ENCODE results near the gene NTRK2.

DNA sequence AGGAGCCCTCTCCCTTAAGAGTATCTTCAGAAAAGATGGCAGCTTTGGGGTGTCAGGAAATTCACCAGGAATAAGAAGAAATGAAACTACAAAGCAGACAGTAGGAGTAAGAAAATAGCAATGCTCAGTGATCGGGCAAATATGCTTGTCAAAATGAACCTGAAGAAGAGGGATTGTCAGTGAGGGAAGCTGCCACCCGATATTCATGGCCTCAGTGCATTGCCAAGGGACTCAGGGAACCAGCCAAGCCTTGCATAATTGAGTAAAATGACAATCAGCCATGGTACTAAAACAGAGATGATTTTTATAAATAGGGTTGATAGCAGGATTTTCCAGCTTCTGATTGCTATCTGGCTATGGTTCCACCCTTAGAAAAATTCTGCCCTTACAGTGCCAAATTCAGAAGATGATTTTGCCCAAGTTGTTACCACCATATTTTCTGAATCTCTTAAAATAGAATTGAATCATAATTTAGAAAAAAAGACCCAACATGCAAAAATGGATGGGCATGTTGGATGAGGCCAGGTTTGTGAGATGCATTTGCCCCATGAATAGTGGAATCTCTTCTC lies 274.0 kb downstream of the NTRK2 start:
- TF ChIP-seq, protein P1, sequence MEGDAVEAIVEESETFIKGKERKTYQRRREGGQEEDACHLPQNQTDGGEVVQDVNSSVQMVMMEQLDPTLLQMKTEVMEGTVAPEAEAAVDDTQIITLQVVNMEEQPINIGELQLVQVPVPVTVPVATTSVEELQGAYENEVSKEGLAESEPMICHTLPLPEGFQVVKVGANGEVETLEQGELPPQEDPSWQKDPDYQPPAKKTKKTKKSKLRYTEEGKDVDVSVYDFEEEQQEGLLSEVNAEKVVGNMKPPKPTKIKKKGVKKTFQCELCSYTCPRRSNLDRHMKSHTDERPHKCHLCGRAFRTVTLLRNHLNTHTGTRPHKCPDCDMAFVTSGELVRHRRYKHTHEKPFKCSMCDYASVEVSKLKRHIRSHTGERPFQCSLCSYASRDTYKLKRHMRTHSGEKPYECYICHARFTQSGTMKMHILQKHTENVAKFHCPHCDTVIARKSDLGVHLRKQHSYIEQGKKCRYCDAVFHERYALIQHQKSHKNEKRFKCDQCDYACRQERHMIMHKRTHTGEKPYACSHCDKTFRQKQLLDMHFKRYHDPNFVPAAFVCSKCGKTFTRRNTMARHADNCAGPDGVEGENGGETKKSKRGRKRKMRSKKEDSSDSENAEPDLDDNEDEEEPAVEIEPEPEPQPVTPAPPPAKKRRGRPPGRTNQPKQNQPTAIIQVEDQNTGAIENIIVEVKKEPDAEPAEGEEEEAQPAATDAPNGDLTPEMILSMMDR (optimal IDR thresholded peaks at IDR 0.05 in 1 of 3, IDR thresholded peaks at IDR 0.05 in 1 of 3, conservative IDR thresholded peaks at IDR 0.05 in 1 of 3; ENCODE audit: extremely low read depth in 1 of 3, insufficient read depth in 2 of 3, low read length in 3 of 3) = no peak
- no peak for TF ChIP-seq EZH2 (IDR thresholded peaks at IDR 0.05; ENCODE audit: low read length)
